Mucosa of gallbladder (tissue), 1 donor: ENCODE measurements around the gene C19orf12. TPM values are rescaled to one million over a fixed set of nuclear protein-coding genes. Genes with fewer than 3 reads are reported as not detected.
"Not testable (repeated sequence)": the region's sequence is repeated elsewhere in the genome, so short reads cannot be mapped to it uniquely, and the experiment has no call there.

ENCODE experiments used
- DNase-seq: peaks from one replicate; pipeline ENCODE4 v3.0.0-alpha.2; 2020; ENCODE audit warnings: low spot score
- total RNA-seq: library from RNA; stranded (reverse); gene quantifications from one replicate; pipeline ENCODE4 v1.2.1, GENCODE V29; 2021
- donor health status: DM: no; HTN: no; CAD: no.

Gene C19orf12
- total RNA-seq, 1 donor from 2014 or later, result 22.8 TPM

DNA sequence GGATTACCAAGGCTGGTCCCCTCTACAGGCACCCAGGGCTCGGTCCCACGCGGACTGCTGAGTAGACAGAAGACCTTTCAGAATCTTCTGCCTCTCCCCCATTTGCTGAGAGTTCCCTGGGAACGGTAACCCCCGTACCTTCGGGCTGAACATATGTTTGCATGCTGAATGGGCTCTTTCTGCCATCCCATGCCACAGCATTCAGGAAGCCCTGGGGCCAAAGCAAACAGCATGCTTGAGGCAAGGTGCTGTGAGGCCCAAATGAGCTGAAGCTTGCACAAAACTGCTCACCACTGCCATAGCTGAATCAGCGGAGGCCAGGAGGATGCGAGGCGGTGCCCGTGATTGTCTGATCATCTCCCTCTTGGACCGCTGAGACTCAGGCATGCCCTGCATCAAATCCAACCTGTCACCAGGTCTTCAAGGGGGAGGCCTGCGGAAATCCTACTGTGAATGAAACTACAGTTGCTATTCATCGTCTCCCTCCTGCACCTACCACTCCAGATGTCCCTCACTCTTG, 16.3 kb upstream of the C19orf12 start:
- DNase-seq, result no peak

DNA sequence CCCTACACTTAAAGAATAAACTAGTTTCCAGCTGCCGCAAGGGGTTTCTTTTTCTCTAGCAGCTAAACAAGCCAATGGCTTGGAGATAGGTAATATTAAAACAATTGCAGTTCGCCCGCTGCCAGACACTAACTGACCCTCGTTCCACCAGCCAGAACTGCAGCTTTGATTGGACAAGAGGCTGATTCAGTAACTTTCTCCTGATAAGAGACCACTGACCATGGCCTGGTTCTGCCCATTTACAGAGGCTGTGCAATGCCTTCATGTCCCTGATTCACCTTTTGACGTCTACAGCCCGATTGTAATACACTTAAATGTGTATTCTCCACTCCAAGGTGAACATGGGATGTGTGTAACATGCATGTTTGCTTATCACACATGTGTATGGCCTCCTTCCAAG, 12.8 kb upstream of the C19orf12 start:
- no peak for DNase-seq

DNA sequence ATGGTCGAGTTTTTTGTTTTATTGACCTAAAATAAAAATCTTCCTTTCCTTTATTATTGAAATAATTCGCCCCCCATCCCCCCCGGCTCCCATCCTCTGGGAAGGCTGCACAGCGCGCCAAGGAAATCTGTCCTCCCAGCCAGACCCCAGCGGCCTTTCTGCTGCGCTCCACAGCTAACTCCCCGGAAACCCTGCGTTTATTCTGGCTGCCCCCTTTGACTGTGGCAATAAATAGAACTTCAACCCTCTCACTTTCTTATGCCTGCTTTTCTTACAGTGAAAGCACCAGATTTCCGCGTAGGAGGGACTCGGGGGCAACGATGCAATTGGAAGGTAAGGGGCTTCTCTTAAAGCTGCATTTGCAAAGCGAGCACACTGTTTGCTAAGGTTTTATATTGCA, 9.7 kb upstream of the C19orf12 start:
- no peak for DNase-seq

DNA sequence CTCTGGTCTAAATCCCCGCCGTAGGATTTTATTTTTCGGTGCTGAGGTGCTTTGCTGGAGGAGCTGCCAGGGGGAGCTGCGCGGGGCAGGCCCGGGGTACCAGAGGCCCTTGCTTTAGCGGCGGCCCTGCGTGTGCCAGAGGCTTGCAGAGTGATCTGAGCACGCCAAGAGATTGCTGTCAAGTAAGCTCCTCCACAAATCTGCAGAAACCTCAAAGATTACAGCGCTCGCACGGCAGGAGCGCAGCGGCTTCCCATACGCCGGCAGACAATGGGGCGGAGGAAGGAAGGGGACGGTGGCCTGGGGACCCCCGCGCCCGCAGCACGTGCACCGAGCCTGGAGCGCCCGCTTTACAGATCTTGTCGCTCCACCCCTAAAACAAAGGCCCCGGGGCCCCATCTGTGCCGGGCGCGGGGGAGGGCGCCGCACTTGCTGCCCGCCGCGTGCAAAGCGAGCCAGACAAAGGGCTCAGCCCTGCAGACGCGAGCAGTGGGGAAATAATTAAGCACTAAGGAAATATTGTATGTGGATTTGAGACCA, 9.1 kb upstream of the C19orf12 start:
- no peak for DNase-seq

DNA sequence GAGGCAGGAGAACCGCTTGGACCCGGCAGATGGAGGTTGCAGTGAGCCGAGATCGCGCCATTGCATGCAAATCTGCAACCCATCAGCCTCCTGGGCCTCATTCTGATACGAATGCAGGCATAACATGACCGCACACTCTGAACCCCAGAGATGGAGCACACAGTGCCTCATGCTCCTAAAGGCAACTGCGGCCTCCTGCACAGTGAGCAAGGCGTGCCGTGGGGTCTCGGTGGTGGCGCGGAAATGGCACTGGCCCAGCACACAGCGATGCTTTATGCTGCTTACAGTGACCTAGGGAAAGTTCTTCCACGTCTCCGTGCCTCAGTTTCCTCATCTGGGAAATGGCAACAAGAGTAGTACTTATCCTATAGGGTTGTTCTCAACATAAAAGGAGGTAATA, 2.0 kb upstream of the C19orf12 start:
- no peak for DNase-seq

DNA sequence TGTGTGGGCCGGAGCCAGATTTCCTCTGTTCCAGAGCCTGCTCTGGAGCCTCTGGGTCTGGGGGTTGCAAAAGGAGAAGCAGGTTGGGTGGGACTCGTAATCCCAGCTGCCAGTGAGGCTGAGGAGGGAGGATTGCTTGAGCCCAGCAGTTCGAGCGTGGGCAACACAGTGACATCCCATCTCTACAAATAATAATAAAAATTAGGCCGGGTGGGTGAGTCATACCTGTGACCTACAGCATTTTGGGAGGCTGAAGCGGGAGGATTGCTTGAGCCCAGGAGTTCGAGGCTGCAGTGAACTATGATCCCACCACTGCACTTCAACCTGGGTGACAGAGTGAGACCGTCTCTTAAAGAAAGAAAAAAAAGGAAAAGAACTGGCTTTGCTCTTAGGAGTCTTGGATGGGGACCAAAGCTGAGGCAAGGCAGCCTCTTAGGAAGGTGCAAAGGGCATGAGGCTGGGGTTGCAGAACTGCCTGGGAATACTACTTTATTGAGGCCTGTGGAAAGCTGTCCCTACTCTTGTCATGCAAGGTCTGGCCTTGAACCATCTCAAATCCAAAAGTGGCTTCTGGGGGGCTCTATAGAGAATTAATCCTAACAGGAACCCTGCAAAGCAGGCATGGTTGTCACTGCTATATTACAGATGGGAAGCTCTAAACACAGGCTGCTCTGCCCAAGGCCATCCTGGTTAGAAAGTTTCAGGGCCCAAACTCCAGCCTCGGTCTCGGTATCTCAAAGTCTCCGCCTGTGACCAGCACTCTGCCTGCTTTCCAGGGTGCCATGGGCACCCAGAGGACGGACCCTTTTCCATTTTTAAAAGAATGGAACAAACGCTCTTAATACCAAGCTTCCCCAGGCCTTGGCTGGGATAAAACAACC, 880 bp upstream of the C19orf12 start:
- DNase-seq, result no peak

DNA sequence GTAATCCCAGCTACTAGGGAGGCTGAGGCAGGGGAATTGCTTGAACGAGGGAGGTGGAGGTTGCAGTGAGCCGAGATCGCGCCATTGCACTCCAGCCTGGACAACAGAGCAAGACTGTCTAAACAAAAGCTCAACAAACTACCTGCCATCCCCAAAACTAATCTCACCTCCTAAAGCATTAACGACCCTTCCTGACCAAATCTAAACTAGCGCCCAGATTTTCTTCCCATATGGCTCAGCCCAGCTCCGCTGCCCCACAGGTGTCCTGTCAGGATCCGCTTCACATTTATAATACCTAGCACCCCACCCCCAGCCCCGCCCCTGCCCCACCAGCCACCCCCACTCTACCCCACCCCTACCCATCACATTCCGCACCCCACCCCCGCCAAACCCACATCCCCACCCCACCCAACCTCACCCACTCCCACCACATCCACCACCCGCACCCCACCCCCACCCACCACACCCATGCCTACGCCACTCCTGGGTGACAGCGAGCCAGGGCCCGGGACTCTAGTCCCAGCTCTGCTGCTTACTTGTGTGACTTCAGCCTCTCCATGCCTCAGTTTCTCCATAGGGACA, 599 bp downstream of the C19orf12 start:
- DNase-seq, result no peak

DNA sequence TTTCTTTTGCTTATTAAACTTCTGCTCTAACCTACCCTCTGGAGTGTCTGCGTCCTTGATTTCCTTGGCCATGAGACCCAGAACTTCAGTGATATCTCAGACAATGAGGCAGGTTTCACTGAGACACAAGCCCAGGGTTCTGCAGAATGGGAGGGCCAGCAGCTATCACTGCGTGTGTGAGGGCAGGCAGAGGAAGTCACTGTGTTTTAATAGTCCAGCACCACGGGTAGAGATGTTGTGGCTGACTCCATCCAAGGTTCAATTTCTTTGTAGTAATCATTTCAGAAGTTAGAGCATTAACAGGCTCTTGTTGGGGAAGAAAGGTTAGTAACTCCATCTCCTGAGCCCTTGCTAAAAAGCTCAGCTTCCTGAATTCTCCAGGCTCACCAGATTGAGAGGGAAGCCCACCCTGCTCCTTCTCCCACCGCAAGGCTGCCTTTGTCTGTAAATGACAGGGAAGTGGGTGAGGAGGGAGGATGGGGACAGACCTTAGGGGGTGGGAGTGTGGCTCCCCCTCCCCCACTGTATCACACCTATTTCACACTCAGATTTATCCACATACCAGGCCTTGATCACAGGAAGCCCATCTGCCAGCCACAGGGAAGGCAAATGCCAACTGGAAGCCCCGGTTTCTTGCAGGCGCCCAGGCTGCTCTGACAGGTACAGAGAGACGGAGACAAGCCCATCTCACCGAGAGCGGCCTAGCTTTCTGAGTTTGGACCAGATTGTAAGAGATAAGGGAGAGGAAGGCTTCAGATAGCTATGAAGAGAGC, 2.1 kb downstream of the C19orf12 start:
- no peak for DNase-seq

DNA sequence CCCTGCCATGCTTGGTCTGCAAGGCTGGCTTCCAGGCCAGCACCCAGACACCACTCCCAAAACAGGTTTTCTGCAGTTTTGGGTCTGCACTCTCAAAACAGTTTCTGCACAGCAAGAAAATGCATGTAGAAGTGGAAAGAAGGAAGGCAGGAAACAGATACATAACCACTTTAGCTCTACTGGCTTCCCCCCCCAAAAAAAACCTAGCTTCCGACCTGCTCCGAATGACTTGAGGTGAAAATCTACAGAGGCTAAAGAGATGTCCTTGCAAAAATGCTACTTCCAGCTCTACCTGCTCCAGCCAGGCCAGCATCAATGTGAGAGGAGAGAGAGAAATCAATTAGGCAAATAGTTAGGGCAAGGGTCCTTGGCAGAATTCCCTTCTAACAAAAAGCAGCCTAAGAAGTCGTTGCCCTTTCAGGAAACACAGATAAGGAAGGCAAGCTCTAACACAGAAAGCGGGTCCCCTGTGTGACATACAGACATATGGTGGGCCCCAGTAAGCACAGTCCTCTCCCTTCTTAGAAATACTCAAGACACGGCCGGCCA, 3.4 kb downstream of the C19orf12 start:
- no peak for DNase-seq

DNA sequence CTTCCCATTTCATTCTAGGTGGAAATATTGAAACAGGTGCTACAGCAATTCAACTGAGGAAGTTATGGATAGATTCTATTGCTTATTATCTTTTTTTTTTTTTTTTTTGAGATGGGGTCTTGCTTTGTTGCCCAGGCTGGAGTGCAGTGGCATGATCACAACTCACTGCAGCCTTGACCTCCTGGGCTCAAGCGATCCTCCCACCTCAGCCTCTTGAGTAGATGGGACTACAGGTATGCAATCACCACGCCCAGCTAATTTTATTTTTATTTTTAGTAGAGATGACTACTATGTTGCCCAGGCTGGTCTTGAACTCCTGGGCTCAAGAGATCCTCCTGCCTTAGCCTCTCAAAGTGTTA, 5.6 kb downstream of the C19orf12 start:
- not testable (repeated sequence) for DNase-seq

DNA sequence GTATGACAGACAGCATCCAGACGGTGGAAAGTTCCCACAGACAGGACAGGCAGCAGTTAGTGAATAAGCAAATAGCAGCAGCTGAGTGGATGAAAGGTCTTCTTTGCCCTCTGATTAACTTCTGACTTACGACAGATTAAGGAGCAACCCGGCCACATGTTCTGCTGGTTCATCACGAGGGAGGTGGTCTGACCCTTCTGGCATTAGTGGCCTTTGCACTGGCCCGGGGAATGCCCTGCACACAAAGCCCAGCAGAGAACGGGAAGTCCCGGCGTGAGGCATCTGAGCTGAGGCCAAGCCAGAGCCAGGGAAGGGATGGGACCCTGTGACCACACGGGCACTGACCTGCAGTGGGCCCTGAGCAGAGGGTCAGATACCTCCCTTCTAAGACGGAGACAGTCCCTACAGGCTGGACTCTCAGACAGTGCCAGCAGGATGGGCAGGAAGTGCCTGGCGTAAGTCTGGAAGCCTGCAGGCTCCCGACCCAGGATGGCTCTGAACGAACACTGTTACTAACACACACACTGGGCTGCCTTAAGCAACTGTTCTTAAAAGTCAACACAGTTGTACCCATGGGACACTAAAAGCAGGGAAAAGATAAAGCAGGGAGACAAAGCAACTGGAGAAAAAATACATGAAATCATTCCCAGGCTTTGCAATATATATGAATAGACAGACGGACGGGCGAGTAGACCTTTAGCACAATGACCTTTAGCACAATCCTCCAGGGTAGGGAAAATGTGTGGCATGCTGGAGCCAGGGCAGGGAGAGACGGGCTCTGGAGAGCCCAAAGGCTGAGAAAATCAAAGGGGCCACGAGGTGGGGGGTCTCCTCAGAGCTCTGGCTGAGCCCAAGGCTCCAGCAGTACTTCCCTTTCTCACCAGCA, 6.3 kb downstream of the C19orf12 start:
- no peak for DNase-seq

DNA sequence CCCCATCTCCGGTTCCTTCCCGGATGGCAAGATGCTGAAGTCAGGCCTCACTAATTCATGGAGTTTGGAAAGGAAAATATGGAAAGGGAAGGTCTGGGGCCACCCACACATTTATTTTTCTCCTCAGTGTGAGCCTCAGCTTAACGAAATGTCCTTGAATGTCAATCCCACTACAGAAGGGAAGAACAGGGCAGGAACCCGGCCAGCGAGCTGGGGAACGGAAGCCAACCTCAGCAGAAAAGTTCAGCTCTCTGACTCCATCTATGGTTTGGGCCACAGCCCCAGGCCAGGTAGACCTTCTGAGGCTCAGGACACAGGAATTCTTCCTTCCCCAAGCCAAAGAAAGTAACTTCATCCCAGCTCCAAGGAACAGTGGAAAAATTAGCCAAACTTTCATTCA, 8.4 kb downstream of the C19orf12 start:
- no peak for DNase-seq

DNA sequence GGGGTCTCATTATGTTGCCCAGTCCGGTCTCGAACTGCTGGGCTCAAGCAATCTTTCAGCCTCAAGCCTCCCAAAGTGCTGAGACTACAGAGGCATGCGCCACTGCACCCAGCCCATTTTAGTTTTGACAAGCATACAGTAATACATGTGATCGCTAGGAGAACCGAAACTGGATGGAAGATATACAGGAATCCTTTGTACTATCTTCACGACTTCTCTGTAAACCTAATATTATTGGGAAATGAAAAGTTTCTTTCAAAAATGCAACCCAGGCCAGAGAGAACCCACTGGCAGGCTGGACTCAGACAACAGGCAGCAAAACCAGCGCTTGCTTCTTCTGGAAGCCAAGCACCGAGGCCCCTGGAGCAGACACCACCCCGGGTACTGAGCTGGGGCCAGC, 9.4 kb downstream of the C19orf12 start:
- DNase-seq, result no peak

DNA sequence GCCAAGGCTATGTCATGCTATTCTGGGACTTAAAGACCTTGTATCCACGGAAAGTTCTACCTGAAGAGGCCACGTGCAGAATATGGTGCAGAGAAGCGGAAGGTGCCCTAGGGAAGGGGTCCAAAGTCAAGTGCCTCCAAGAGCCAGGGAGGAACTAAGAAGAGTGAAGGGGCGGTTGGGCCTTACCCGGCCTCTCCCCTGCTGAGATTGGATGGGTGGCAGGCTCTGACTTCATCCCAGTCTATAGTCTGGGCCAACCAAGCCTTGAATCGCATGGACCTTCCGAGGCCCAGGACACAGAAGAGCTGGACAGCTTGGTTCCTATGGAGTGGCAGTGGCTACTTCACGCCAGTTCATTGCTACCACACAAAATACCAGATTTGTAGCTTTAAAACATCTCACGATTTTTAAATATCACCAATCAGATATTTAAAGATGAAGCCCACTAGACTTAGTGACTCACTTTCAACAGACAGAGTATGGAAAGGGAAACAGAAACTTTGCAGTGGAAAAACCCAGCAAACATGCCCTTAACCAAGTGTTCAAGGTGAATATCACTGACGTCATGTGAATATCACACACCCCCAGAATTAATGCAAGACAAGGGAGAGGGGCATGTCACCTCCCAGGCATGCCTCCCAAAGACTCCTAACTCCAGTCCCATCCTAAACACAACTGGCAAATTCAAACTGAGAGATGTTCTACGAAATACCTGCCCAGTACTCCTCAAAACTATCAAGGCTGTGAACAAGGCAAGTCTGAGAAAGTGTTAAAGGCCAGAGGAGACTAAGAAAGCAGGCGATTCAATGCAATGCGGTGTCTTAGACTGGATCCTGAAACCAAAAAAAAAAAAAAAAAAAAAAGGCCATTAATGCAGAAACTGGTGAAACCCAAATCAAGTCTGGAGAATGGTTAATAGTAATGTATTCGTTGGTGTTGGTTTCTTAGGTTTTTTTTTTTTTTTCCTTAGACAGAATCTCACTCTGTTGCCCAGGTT, 10.2 kb downstream of the C19orf12 start:
- no peak for DNase-seq

DNA sequence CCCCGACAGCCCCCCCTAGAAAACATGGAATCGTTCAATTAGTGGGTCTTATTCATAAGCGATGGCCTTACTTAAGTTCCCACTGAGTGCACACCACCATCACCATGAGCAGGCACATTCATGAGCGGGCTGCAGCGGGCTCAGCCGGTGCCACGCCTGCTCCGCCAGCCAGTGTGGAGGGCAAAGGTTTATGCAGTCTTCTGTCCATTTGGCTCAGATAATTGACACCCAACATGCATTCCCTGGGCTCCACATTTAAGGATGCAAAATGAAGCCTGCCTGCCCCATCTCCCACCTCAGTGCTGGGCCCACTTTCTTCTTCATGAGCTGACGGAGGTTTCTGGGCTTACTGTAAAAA, 12.1 kb downstream of the C19orf12 start:
- DNase-seq, result no peak

DNA sequence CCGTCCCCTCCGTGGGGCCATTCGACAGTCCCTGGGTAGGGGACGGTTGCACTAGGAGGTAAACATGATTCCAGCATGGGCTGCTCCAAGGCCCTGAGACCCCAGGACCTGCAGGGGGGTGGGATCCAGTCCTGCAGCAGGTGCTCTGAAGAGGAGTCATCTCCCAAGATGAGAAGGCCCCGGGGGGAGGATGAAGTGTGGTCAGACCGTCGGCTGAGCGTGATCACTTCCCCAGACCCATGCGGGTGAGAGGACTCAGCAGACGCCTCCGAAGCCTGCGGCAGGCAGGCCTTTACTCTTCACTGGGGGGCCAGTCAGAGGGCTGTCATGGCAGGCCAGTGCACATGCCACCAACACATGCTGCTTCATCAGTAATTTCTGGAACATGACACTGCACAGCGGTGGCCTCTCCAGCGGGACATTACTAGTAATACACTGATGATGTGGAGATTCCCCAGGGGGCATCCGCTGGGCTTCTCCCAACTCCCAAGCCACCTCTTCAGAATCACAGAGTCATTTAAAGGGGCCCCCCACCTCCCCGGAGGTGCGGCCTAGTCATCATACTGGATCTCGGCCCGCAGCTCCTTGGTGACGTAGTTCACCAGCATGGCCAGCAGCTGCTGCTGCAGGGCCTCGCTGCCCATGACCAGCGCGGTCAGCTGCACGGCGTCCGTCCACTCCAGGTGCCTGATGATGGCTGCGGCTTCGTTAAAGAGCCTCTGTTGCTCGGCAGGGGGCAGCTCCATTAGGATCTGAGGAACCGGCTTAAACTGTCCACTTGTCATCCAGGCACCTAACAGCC, 12.7 kb downstream of the C19orf12 start:
- DNase-seq, result no peak

DNA sequence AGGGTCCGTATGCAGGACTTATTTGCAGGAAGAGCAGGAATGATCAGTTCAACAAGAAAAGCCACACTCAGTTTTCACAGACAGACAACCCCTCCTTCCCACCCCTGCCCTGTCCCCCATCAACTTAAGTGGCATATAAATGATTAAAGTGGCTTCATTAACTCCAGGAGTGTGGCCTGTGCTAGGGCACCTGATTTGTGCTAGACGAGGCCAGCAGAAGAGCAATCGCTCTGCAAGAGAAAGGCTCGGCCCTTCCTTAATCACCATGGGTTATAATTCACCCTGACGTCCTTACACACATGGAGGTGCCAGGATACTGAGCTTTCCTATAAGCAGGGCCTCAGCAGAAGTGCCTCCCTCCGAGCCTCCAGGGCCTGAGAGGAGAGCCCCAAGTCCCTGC, 14.6 kb downstream of the C19orf12 start:
- DNase-seq, result no peak

DNA sequence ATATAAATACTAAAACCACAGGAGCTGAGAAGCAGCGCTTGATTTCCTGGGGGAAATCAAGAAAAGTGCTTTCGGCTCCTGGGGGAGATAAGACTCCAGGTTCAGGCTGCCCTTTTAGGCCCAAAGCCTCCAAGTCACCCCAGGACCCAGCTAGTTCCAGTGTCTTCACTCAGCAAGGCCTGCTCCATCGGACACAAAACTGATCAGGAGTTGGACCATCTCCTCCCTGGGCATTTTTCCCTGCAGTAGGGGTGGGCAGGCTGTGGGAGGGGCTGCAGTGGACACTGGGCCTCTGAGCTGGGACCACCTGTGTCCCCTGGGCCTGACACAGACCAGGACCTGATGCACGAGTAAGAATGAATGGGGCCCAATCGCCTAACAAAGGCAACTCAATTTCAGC, 15.2 kb downstream of the C19orf12 start:
- no peak for DNase-seq
